Esophagus mucosa (tissue), 1 donor: ENCODE measurements around the gene OR10A6. TPM values are rescaled to one million over a fixed set of nuclear protein-coding genes. Genes with fewer than 3 reads are reported as not detected.

ENCODE experiments used
- ATAC-seq: fragments of 200-7000 bp; cut with Tn5 transposase; one replicate; pipeline ENCODE4 v1.9.1; 2020
- total RNA-seq: library from RNA; stranded (reverse); gene quantifications from one replicate; pipeline ENCODE4 v1.2.4, GENCODE V29; 2023
- donor health status: DM: yes; HTN: yes; CAD: no.

OR10A6 gene, protein sequence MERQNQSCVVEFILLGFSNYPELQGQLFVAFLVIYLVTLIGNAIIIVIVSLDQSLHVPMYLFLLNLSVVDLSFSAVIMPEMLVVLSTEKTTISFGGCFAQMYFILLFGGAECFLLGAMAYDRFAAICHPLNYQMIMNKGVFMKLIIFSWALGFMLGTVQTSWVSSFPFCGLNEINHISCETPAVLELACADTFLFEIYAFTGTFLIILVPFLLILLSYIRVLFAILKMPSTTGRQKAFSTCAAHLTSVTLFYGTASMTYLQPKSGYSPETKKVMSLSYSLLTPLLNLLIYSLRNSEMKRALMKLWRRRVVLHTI
- total RNA-seq, result not detected

- ATAC-seq, result no peak
Observed at GRCh38 chr11:7931168-7931567, at the start of gene OR10A6. TSS of gene OR10A6 (minus strand) at chr11:7931268. CDS start at chr11:7928662, 2,606 bp downstream.

DNA sequence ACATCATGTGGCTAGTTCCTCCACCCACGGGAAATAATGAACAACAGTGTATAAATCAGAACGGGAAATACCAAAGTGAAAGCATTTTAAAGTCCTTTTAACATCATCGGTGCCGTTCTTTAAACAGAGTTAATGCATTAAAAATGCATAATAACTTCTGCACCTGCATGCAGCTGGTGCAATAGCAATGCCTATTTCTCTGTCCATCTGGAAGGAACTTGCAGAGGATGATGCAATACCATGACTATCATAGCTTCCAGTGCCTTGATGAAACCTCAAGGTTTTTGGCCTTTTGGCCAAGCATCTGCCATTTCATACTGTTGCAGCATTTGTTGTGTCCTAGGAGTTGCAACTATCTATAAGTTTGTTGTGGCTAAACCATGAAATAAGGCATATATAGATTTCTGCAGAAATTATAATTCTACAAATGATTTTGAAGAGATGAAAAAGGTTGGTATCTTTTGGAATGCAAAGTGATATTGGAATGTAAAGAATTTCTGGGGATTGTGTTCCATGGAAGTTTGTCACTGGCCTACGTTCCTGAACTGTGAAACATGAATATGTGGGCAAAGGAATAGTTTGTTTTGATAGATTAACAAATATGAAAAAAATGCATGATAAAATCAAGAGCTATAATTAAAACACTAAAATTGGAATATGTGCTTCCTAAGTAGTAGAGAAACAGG is 46.3 kb upstream of the OR10A6 start:
- no peak for ATAC-seq

GRCh38 chr11:7974668-7975067 is 43.6 kb upstream of the OR10A6 start:
- no peak for ATAC-seq

DNA sequence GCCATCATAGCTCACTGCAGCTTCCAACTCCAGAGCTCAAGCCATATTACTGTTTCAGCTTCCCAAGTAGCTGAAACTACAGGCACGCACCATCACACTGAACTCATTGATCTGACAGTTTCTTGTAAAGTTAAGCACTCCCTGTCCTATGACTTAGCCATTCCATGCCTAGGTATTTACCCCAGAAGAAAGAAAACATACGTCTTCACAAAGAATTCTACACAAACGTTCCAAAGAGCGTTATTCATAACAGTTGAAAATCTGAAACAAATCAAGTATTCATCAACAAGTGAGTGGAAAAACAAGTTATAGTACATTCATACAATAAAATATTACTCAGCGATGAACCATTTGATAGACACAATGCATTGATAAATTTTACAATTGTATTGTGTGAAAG is 41.9 kb upstream of the OR10A6 start:
- no peak for ATAC-seq

- ATAC-seq, result no peak
Observed at GRCh38 chr11:7971846-7972245, 40.8 kb upstream of the OR10A6 start.

GRCh38 chr11:7969756-7970646 is 38.9 kb upstream of the OR10A6 start:
- no peak for ATAC-seq

GRCh38 chr11:7968686-7969085 is 37.6 kb upstream of the OR10A6 start:
- ATAC-seq, result no peak

- no peak for ATAC-seq
Observed at GRCh38 chr11:7967826-7968225, 36.8 kb upstream of the OR10A6 start.

GRCh38 chr11:7967097-7967496 is 36.0 kb upstream of the OR10A6 start:
- ATAC-seq, result no peak

- ATAC-seq, result peak; percentile 49
Observed at GRCh38 chr11:7965386-7965785, 34.3 kb upstream of the OR10A6 start, which contains the start of gene NLRP10. TSS of gene NLRP10 (minus strand) at chr11:7965447. CDS start at chr11:7963495, 1,952 bp downstream.

DNA sequence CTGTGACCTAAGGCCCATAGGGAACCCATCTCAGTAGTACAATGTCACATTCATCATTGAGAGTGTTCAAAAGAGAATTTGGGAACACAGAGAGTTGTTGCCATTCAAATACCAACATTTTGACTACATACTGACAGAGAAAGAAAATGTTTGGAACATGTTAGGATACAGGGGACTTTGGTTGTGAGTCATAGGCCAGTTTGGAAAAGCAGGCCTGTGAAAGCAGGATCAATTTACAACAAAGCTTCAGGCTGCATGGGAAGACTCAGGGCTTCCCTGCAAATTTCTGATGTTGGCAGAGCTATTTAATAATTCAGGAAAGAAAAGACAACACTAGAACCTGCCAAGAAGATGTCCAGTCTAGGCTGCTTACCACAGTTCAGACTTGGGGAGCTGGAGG is 33.8 kb upstream of the OR10A6 start:
- no peak for ATAC-seq

- no peak for ATAC-seq
Observed at GRCh38 chr11:7964261-7964660, 33.2 kb upstream of the OR10A6 start.

DNA sequence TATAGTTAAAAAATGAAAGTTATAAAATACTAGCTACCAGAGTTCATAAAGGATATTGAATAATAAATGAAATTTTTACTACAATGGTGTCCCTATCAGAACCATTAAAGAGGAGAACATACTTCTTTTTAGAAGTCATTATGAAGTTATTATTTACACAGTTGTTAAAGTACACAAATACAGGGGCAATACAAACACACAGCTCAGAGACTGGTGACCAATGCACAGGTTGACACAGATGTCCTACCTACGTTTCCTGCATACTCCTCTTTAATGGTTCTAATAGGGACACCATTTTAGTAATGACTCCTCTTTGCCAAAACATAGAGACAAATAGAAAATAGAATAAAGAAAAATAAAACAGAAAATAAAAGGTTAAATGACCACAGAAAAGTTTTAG is 24.1 kb upstream of the OR10A6 start:
- no peak for ATAC-seq

DNA sequence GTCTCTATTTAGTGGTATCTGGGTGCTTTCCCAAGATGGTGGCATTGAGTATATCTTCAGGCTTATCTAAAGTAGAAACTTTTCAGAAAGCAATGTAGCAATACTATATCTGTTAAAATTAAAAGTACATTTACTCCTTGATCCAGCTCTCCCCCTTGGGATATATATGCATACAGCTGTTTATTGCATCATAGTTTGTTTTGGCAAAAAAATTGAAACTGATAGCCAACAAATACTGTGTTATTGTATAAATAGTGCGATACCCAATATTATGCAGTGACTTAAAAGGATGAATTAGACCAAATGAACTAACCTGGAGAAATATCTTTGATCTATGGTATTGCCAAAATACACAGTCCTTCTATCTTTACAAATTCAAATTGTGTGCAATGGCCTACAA is 18.9 kb upstream of the OR10A6 start:
- no peak for ATAC-seq

DNA sequence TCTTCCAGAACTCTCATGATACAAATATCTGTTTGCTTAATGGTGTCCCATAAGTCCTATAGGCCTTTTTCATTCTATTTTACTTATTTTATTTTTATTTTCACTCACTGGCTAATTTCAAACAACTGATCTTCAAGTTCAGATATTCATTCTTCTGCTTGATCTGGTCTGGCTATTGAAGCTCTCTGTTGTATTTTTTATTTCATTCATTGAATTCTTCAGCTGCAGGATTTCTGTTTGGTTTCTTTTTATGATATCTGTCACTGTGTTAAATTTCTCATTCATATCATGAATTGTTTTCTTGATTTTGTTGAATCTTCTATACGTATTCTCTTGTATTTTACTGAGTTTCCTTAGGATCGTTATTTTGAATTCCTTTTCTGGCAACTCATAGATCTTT is 13.1 kb upstream of the OR10A6 start:
- no peak for ATAC-seq

DNA sequence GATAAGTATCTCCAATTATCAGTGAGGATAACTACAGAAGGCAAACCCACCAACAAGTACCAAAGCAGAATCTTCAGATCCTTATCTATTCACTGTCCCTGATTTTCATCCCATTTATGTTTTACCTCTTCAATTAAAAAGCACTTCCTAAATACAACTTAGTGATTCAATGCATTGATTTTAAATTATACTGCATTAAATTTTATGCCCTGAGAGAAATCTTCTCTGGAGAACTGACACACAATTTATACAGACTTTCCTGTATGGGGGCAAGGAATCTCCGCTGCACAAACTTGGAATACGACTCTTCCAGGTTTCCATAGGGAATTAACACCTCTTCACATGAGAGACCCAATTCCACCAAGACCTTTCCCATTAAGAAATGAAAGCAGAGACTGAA is 10.5 kb upstream of the OR10A6 start, which contains the start of gene OR10A3:
Gene OR10A3 (minus strand): TSS at position 101 of the 400 bp plus-strand sequence. CDS start 2,188 bp downstream, outside the sequence.
- no peak for ATAC-seq

DNA sequence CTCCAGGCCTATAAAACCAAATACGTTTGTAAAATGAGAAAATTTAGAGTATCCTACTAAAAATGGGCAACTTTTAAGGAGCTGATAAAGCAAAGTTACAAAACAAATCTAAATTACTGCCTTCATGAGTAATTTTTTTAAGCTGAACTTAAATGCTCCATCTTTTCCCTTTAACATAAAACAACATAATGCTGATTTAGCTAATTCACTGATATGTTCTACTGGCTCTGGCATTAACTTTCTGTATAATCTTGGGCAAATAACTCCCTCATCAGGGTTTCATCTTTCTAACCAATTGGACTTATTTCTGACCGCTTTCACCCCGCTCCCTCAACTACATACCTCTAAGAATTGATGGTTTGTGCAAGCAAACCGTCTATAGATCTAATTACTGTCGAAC is 10.1 kb upstream of the OR10A6 start:
- no peak for ATAC-seq

DNA sequence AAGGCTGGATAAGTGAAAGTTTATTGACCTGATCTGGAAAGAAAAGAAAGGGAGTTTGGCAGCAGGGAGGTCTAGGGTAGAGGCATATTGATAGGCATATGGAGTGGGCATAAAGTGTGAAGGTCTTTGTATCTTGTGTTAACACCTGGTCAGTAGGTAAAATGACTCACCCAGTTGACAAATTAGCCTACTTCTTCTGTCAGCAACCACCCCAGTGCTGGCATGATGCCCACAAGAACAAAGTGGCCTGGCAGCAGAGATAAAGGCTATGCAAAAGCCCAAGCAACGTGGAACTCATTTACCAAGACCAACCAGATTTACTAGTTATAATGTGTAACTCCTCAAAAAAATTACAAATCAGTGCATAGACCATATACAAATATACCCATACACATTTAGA is 5.5 kb upstream of the OR10A6 start:
- no peak for ATAC-seq

- ATAC-seq, result no peak
Observed at GRCh38 chr11:7927635-7928034, 3.4 kb downstream of the OR10A6 start.

GRCh38 chr11:7924536-7924935 is 6.5 kb downstream of the OR10A6 start:
- no peak for ATAC-seq

DNA sequence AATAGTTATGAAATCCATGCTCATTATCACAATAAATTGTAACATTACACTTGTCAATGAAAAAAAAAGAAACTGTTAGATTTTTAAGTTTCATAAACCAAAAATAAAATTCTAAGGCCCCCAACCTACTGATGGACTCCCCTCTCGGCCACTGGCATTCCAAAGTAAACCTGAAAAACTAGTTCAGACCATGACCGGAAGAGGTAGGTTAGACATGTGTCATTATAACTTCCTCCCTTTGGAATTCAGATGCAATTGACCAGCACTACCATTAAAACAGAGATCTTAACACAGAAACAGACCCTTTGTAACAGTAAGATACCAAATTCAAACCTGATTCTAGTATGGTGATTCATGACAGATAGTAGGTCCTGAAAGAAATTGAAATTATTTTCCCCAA is 12.9 kb downstream of the OR10A6 start:
- ATAC-seq, result no peak

GRCh38 chr11:7911011-7911410 is 20.1 kb downstream of the OR10A6 start:
- ATAC-seq, result no peak

- ATAC-seq, result no peak
Observed at GRCh38 chr11:7910286-7910788, 20.7 kb downstream of the OR10A6 start.
